Activated T-cell treated with anti-CD3 and anti-CD28 coated beads, Interleukin-2, amount 50 U/mL, for 48 hours (primary cell): Measurements from ENCODE around the gene SLC8A3.

Source experiments
- DNase-seq, 2 experiments: peaks; one replicate each; pipeline ENCODE4 v3.0.0-alpha.2; 2020

Gene SLC8A3

DNA sequence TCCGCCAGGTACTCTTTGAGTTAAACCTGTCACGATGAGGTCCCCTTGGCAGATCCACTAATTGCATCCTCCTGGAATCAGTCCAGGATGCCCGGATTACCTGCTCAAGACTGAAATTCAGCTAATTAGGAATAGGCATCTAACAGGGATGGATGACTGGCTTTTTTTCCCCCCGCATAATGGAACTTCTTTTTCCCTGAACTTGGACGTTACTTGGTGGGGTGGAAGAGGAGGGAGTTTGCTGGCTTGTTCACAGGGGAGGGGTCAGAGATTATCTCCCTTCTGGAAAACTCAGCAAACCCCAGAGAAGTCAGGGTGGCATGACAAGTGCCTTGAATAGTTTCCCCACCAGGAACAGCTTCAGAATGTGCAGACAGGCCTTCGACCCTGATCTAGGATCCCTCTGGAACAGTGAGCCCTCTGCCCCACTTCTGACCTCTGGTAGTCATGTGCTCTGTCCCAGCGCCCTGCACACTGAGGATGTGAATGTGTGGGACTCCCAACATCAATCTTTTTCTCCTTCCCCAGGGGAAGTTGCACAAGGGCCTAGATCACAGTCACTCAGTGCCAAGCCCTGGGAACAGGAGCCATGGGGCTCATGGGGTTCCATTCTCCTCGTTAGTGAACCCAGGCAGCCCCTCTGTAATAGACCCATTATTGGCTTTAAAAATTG, 167.1 kb downstream of the SLC8A3 start:
- no peak for DNase-seq

DNA sequence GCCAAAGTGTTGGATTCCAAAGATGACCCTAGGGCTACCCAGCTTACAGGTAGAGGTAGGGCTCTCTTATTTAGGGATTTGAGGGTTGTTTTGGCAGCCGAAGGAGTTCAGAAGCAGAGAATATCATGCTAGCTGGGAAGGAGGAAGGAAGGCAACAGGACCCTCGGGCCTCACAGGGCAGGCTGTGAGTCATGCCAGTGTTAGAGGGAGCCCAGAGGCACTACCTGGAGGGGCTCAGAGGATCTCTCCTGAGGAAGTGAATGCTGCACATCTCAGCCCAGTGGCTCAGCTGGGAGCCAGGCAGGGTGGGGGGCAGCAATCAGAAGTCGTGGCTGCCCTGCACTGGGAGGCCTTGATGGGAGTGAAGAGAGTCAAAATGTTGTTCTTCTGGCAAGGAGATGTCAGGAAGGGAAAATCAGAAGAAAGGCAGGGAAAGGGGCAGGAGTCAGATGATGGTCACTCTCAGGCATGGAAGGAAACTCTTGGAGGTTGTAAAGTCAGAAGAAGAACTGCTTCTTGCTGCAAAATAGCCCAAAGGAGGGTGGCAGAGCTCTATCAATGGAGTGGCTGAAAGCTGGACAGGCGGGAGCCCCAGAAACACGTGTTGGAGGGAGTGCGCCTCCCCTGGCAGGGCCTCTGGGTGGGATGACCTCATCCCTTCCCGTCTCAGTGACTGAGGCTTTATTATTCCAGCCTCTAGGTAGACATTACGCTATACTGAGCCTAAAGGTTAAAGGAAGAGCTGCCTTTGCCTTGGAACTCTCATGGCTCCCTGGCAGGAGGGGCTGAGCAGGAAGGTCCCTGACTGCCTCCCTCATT, 168.2 kb downstream of the SLC8A3 start:
- no peak for DNase-seq

GRCh38 chr14:70019695-70020094, 169.1 kb downstream of the SLC8A3 start:
- DNase-seq: no peak

DNA sequence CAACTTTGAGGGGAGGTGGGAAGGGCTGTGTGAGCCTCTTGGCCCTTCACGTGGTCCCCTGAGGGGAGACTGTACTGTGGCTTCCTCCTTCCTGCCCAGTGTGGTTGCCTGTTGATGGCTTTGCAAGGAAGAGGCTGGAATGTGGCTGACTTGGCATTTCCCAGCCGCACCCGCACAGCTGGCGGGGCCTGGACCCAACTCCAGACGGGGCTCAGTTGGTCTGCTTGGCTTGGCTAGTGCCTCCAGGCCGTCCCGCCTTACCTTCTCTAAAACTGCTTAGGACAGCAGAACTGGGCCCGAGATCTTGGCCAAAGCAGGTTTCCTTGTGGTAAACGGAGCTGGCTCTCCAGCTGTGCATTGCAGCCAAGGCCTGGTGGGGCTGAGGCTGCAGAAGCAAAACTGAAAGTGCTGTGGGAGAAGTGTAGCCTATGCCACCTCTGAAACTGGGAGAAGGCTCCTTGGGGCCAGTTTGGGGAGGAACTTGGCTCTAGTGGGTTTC, 170.0 kb downstream of the SLC8A3 start:
- DNase-seq: no peak

DNA sequence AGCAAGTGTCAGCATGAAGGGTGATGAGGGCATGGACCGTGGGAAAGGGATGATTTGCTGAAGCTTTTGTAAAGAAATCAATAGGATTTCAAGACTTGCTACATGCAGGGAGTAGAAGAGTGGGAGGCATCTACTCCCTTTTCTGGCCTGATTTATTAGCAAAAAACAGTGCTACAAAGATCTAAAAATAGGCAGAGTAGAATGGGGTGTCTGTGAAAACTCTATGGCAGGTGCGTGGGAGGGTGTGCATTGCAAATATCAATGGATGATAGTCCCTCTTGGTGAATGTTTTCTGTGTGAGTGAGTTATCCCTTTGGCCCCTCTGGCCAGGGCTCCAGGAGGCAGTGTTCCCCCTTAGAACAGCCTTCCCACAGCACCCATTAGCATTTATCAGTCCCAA, 170.5 kb downstream of the SLC8A3 start:
- no peak for DNase-seq

DNA sequence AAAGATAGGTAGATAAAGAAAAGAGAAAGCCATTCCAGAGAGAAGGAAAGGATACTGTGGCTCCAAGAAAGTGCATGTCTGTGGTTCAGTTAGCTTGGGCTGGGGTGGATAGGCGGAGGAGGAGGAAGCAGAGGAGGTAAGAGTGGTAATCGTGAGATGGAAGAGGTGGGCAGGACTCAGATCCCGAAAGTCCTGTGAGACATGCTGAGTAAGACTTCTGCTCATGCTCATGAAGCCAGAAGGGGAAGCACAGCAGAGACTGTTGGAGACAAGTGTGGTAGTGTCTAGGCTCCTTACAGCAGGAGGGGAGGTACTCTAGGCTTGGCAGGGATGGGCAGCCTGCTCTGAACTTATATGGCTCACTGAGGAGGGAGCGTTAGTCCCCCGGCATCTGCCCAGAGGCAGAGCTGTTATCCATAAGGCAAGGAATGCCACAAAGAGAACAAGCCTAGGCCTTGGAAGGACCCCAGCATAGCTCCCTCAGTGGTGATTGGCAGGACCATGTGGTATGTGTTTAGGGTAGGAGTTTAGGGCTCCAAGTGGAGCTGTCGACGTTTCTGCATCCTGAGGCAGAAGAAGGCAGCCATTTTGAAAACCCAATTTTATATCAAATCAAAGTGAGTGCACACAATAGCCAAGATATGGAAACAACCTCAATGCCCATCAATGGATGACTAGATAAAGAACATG, 174.2 kb downstream of the SLC8A3 start:
- DNase-seq: no peak

DNA sequence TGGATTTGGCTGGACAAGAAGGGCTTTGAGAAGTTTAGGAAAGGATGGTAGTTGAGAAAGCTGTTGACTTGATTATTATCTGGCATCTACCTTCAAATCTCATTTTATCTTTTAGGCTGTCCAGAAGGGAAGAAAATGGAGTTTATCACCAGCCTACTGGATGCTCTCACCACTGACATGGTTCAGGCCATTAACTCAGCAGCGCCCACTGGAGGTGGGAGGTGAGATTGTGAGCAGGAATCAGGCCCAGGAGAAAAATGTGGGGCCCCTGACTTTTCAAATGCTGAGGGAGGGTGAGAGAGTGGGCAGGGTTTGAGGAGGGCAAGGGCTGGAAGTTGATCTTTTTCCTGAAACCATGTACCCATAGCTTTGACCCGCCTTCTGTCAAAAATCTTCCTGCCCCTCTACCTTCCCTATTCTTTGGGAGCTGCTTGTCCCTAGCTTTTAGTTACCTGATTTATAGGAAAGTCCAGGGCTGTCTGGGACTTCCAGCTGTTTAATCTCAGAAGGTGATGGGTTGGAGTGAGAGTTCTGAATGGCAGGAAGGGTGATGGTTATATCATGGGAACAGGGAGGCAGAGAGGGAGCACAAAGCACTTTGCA, 175.4 kb downstream of the SLC8A3 start:
- peak; percentile 67 to 70 for DNase-seq

- DNase-seq: no peak
These were observed 177.0 kb downstream of the SLC8A3 start for GRCh38 chr14:70011708-70012107.

DNA sequence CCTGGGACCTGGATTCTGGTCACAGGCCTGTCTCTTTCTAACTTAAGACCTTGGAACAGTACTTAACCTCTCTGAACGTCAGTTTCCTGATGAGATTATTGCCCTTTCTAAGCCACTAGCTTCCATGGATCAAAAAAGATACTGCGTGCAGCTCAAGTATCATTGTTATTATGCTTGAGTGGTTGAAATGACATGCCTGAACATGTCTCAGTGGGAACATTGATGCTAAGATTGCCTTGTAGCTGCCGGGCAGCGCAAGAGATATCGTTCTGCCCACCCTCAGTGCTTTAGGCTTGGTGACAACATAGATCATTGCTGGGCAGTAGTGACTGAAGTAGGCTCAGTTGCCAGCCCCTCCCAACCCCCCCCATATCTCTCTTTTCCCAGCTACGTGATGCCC, 177.7 kb downstream of the SLC8A3 start:
- DNase-seq: no peak

- DNase-seq: no peak
These were observed 178.8 kb downstream of the SLC8A3 start for GRCh38 chr14:70009961-70010360.

DNA sequence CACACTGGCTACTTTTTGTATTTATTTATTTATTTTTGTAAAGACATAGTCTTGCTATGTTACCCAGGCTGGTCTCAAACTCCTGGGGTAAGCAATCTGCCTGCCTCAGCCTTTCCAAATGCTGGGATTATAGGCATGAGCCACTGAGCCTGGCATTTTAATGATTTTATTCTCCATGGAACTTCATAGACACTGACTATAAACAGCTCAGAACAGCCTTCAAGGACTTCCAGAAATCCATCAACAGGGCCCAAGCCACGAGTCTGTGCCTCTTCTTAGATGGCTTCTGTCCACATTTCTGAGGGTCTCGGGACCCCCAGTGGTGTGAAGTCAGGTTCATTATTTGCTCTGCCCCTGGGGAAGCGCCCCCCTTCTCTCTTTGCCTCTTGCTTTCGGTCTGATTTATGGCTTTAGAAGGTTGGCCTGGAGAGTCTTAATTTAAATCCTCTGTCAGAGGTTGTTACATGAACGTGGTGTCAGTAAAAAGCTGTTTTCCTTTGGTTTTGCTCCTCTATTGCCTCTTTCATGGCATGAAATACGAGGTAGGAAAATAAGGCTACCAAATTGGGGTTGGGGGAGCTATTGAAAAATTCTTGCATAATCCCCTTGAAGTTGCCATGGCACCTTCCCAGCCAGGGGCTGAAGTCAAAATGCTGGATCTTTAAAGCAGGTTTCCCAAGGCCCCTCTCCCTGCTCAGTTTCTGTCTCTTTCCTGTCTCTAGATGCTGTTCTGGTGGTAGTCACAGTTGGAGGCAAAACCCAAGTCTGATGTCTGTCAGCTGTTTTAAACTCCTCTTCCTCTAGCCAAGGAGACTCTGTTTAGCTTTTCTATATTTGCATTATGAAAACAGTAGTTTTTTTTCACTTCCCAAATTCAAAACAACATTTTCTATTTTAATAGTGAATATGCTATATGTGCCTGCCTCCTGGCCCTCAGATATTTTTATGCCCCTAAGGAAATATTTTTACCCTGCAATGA, 180.2 kb downstream of the SLC8A3 start:
- no peak for DNase-seq

DNA sequence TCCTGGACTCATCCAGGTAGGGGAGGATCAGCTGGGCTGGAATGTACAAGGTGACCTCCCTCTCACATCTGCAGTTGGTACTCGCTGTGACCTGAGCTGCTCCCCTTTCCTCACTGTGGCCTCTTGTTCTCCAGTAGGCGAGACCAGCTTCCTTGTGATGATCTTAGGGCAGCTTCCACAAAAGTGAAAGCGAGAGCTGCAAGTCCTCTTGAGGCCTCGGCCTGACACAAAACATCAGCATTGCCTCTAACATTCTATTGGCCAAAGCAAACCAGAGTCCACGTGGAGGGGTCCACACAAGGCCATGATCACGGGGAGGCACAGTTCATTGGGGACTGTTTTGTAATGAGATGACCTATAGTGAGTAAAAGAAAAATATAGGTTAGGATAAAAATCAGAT, 182.1 kb downstream of the SLC8A3 start:
- no peak for DNase-seq

GRCh38 chr14:70005281-70005805, 183.4 kb downstream of the SLC8A3 start:
- no peak for DNase-seq

GRCh38 chr14:70004791-70005190, 184.0 kb downstream of the SLC8A3 start:
- no peak for DNase-seq

DNA sequence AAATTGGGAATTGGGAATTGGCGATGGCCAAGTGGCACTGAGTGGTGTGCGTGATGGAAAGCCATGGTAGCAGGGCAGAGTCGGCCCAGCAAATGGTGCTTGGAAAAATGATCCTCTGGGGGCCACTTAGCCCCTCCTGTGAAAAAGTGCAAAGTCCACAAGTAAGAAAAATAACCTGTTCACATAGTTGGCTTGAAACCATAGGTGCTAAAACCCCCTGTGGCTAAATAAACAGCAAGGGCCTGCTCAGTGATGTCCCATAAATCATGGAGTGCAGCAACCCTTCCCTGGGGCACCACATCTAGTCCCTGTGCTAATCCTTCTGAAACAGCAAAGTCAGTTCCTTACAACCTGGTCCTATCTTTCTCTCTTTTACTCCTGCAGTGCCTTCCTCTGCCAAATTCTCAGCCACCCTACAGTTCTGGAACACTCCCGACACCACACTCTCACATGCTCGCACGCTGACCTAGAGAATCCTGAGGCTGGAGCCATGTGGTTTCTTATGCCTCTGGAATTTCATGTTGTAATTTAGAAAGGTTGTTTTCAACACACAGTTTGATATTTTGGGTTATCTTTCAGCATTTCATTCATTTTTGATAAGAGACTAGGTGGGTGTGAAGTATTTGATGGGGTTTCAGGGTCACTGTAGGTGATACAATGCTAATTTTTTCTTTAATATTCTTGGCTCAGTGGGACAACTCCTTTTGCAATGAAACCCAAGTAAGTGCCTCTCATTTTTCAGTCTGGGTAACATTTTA, 186.0 kb downstream of the SLC8A3 start:
- no peak for DNase-seq

DNA sequence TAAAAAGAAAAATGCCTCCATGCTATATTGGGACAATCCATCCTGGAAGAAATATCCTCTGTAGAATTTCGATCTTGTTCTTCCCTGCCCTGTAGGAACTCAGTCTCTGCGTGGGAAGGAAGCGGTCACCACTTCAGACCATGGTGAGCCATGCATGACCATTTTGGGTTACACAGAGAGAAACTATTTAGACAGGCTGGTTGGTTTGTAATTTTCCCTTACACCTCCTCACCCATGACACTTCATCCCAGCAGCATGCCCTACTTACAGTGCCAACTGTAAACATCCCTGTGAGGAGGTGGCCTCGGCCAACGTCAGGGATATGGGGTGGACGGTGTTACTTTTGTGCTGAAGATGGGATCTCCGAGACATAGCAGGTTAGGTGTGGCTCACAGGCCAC, 188.2 kb downstream of the SLC8A3 start:
- no peak for DNase-seq

DNA sequence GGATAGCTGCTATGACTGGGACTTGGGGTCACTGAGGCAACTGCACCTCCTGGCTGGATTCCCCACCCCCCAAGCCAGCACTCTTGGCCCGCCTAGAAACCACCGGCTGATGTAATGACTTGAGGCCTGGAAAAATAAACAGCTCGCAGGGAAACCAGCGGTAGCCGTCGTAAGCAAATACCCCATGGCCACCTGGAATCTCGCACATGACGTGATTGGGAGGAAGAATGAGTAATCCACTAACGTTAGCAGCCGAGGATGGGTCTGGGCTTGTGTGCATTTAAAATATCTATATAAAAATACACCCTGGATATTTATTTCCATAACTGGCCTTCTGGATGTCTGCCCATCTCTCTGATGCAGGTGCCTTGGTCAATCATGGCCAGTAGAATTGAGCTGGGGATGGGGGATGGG, 189.5 kb downstream of the SLC8A3 start:
- DNase-seq: no peak

GRCh38 chr14:69997849-69998248, 190.9 kb downstream of the SLC8A3 start:
- no peak for DNase-seq

DNA sequence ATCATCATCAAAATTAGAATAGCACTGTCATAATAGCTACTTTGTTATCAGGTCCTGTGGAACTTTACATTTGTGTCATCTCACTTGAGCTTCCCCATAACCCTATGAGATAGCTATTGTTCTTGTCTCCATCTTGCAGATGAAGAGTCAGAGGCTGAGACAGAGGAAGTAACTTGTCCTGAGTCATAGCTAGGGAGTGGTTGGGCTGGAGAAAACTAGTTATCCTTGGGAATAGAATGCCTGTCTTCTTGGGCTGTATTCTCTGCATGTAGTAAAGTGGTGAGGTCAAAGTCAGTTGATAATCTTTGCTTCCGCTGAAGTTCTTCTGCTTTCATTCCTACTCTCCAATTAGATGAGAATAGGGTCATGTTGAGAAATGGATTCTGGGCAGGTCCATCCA, 192.5 kb downstream of the SLC8A3 start:
- no peak for DNase-seq
